Neural crest cell (in vitro differentiated cells): ENCODE data around the gene RNF144A. TPM values are rescaled to one million over a fixed set of nuclear protein-coding genes. Genes with fewer than 3 reads are reported as not detected.

Experiments used
- DNase-seq: peaks from one replicate; pipeline ENCODE4 v3.0.0; 2021; ENCODE audit warnings: low read depth, mixed read lengths, low spot score
- H3K27ac Mint-ChIP-seq: one replicate; pipeline ENCODE4 v1.8.0; 2021; ENCODE audit warnings: mild to moderate bottlenecking, mixed read lengths; ENCODE audit not compliant: unreplicated experiment
- H3K27me3 Mint-ChIP-seq: 2 replicates; pipeline ENCODE4 v1.8.0; 2021; ENCODE audit warnings: low read depth, mild to moderate bottlenecking, mixed read lengths
- H3K36me3 Mint-ChIP-seq: 2 replicates; pipeline ENCODE4 v1.8.0; 2021; ENCODE audit warnings: low read depth, mild to moderate bottlenecking, mixed read lengths
- H3K4me1 Mint-ChIP-seq: 2 replicates; pipeline ENCODE4 v1.8.0; 2021; ENCODE audit warnings: mixed read lengths
- H3K4me3 Mint-ChIP-seq: one replicate; pipeline ENCODE4 v1.8.0; 2021; ENCODE audit warnings: mild to moderate bottlenecking, mixed read lengths
- H3K9me3 Mint-ChIP-seq: 2 replicates; pipeline ENCODE4 v1.8.0; 2021; ENCODE audit warnings: mixed read lengths
- total RNA-seq: library from RNA; stranded (reverse); gene quantifications from 2 replicates; pipeline ENCODE4 v1.2.1, GENCODE V29; 2021
- TF ChIP-seq, protein P1 (sequence below): fragments of 200-600 bp; sonication (generic); conservative IDR thresholded peaks from 2 replicates; pipeline ENCODE4 v1.5.0; 2021; ENCODE audit warnings: antibody characterized with exemption, mild to moderate bottlenecking

RNF144A gene
- total RNA-seq, 1 donor from 2014 or later: 49.6 TPM

DNA sequence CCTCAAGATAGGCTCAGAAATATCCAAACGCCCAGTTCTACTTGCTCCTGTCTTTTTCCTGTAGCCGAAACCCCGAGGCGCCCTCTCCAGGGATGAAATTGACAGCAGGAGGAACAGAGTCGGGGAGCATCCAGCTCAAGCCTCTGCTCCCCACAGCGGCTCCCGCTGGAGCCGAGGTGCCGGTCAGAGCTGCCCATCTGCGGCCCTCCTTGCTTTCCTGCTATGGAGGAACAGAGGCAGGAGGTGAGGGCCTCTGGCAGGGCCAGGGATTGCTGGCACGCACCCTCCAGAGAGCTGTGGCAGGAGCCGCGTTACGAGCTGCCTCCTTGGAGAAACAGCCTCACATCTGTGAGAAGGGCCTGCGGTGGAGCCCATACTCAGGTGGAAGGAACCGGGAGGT, 172.1 kb downstream of the RNF144A start:
- no peaks in the 10 kb centered on the region for H3K4me1 Mint-ChIP-seq
- no peak overlapping the region for H3K4me3 Mint-ChIP-seq
- DNase-seq: no peak
- H3K27me3 Mint-ChIP-seq: no peaks in the 10 kb centered on the region
- H3K27ac Mint-ChIP-seq: no peak overlapping the region
- TF ChIP-seq, protein P1, sequence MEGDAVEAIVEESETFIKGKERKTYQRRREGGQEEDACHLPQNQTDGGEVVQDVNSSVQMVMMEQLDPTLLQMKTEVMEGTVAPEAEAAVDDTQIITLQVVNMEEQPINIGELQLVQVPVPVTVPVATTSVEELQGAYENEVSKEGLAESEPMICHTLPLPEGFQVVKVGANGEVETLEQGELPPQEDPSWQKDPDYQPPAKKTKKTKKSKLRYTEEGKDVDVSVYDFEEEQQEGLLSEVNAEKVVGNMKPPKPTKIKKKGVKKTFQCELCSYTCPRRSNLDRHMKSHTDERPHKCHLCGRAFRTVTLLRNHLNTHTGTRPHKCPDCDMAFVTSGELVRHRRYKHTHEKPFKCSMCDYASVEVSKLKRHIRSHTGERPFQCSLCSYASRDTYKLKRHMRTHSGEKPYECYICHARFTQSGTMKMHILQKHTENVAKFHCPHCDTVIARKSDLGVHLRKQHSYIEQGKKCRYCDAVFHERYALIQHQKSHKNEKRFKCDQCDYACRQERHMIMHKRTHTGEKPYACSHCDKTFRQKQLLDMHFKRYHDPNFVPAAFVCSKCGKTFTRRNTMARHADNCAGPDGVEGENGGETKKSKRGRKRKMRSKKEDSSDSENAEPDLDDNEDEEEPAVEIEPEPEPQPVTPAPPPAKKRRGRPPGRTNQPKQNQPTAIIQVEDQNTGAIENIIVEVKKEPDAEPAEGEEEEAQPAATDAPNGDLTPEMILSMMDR: no peak
- H3K36me3 Mint-ChIP-seq: peaks cover 10% of the 10 kb centered on the region
- peaks cover under 1% of the 10 kb centered on the region for H3K9me3 Mint-ChIP-seq

DNA sequence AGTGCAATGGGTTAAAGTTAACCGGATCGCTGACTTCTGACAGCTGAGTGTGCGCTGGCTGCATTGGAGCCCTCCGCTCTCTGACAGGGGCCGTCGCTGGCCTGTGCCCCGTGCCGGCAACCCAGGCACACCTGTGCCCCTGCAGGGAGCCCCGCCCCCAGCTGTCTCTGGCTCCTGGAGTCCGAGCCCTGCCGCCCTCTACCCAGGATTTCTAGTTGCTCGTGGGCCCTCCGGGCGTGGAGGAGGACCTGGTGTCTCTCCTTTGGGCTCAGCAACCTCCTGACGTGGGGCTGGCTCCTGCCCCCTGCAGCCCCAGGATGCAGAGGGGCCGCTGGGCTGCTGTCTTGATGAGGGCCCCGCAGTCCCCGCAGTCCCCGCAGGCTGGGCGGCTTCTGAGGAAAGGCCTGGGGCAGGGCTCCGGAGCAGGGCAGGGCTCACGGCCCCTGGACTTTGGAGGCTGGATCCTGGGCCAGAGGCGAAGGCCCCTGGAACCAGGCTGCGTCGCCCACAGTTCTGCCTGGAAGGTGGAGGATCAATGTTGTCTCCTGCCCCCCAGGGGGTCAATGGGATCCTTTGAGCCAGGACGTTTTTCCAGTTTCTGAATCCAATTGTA, 172.8 kb downstream of the RNF144A start:
- Mint-ChIP-seq H3K36me3 (peaks cover 10% of the 10 kb centered on the region), H3K27me3 (no peaks in the 10 kb centered on the region), H3K9me3 (no peaks in the 10 kb centered on the region), H3K4me3 (no peak overlapping the region), H3K4me1 (no peaks in the 10 kb centered on the region), H3K27ac (no peak overlapping the region)
- DNase-seq: no peak
- TF ChIP-seq, protein P1: no peak

DNA sequence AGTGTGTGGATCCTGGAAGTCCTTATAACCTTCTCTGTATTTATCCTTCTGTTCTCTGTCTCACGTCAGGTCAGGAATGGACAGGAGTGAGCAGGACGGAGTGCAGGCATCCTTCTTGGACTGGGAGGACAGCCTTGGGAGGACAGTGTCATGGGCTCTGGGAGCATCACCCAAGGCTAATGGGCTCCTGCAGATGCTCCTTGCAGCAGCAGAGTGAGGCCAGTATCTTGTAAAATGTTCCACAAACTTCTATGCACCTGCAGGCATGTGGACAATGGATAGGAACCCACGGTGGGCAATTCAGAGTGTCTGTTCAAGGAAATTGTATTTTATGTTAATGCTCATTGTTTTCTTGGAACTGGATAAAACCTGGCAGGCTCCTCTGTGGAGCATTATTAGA, 176.2 kb downstream of the RNF144A start:
- peaks cover 1% of the 10 kb centered on the region for H3K36me3 Mint-ChIP-seq
- no peaks in the 10 kb centered on the region for H3K27me3 Mint-ChIP-seq
- no peaks in the 10 kb centered on the region for H3K9me3 Mint-ChIP-seq
- H3K4me3 Mint-ChIP-seq: no peak overlapping the region
- no peak for DNase-seq
- H3K27ac Mint-ChIP-seq: no peak overlapping the region
- TF ChIP-seq, protein P1: no peak
- peaks cover 7% of the 10 kb centered on the region for H3K4me1 Mint-ChIP-seq

Other genes starting within 250 kb of the RNF144A start
- gene CMPK2, start 51.5 kb upstream of the RNF144A start, total RNA-seq: 2.2 and 3.3 TPM in 2 replicates
- gene RSAD2, start 39.6 kb upstream of the RNF144A start, total RNA-seq: 1.0 and 1.1 TPM in 2 replicates